B cell (primary cell): ENCODE measurements around the gene SHC4. TPM values are rescaled to one million over a fixed set of nuclear protein-coding genes. Genes with fewer than 3 reads are reported as not detected.

ENCODE experiments used
- ATAC-seq: fragments of 200-7000 bp; cut with Tn5 transposase; one replicate; pipeline ENCODE4 v1.10.0; 2021; ENCODE audit warnings: low read depth, mild to moderate bottlenecking, moderate number of reproducible peaks, moderate library complexity
- CTCF ChIA-PET: fragments of 350-600 bp; sonication (Branson Sonifier 250); formaldehyde crosslinking; loops from one replicate; lab custom pipeline; 2021; ENCODE audit warnings: antibody characterized with exemption, inconsistent platforms; lab: Charles Lee
- POLR2A ChIA-PET: fragments of 350-600 bp; sonication (Branson Sonifier 250); formaldehyde crosslinking; loops from one replicate; lab custom pipeline; 2021; ENCODE audit warnings: antibody characterized with exemption; lab: Charles Lee
- DNase-seq: peaks from one replicate; pipeline ENCODE4 v3.0.0; 2013
- H2AFZ ChIP-seq: 2 replicates; pipeline ENCODE4 v1.6.1; 2012; ENCODE audit warnings: mild to moderate bottlenecking, low read depth, low read length; ENCODE audit not compliant: insufficient read depth, poor library complexity, severe bottlenecking
- H3K27ac ChIP-seq, 2 donors: 1 replicate in 1 of 2; 2 replicates in 1 of 2; pipeline ENCODE4 v1.5.1; 2012 to 2013; ENCODE audit warnings: low read length in 2 of 2, mild to moderate bottlenecking in 2 of 2, moderate library complexity in 1 of 2
- H3K27me3 ChIP-seq, 4 experiments: fragments of 200-600 bp in 1 of 4; sonication (generic) in 1 of 4; replicated peaks in 1 of 4; 1 replicate in 2 of 4; 2 replicates in 2 of 4; pipeline versions ENCODE4 v1.6.1 to v1.7.0; 2013 to 2016; ENCODE audit warnings: low read length in 3 of 4, mild to moderate bottlenecking in 2 of 4, mixed read lengths in 1 of 4, moderate library complexity in 1 of 4; ENCODE audit not compliant: insufficient read depth in 4 of 4, control insufficient read depth in 3 of 4; ENCODE audit errors: control extremely low read depth in 1 of 4
- H3K36me3 ChIP-seq, 2 experiments: replicated peaks in 1 of 2; 1 replicate in 1 of 2; 2 replicates in 1 of 2; pipeline versions ENCODE4 v1.6.1 to v1.7.1; 2013; ENCODE audit warnings: low read length in 1 of 2; ENCODE audit not compliant: insufficient read depth in 2 of 2, control insufficient read depth in 1 of 2; ENCODE audit errors: control extremely low read depth in 1 of 2, extremely low read depth in 1 of 2
- H3K4me1 ChIP-seq, 2 donors: fragments of 200-600 bp in 1 of 2; sonication (generic) in 1 of 2; 1 replicate in 1 of 2; 2 replicates in 1 of 2; pipeline versions ENCODE4 v1.5.1 to v1.6.1; 2013 to 2017; ENCODE audit warnings: low read length in 2 of 2; ENCODE audit not compliant: control insufficient read depth in 2 of 2, insufficient read depth in 2 of 2
- H3K4me2 ChIP-seq: replicated peaks from 2 replicates; pipeline ENCODE3; 2012; ENCODE audit warnings: mild to moderate bottlenecking, low read depth, low read length; ENCODE audit not compliant: poor library complexity, severe bottlenecking
- H3K4me3 ChIP-seq, 5 experiments: fragments of 200-600 bp in 1 of 5; sonication (generic) in 1 of 5; 1 replicate in 3 of 5; 2 replicates in 2 of 5; pipeline versions ENCODE4 v1.5.1 to v1.7.0; 2011 to 2016; ENCODE audit warnings: low read length in 4 of 5, mild to moderate bottlenecking in 4 of 5, low read depth in 2 of 5, control low read depth in 1 of 5, moderate library complexity in 1 of 5; ENCODE audit not compliant: insufficient read depth in 1 of 5; ENCODE audit errors: control extremely low read depth in 1 of 5, extremely low read depth in 1 of 5
- H3K79me2 ChIP-seq: fragments of 200-600 bp; sonication (generic); one replicate; pipeline ENCODE4 v1.6.0; 2016; ENCODE audit warnings: low read length; ENCODE audit not compliant: control insufficient read depth, insufficient read depth
- H3K9ac ChIP-seq: fragments of 200-600 bp; sonication (generic); 2 replicates; pipeline ENCODE4 v1.6.1; 2017; ENCODE audit warnings: mild to moderate bottlenecking, low read length, moderate library complexity
- H3K9me3 ChIP-seq, 3 donors: one replicate each; pipeline versions ENCODE4 v1.6.1 to v1.7.1; 2013; ENCODE audit warnings: low read length in 2 of 3; ENCODE audit not compliant: control insufficient read depth in 2 of 3, insufficient read depth in 1 of 3; ENCODE audit errors: control extremely low read depth in 1 of 3
- H4K20me1 ChIP-seq: 2 replicates; pipeline ENCODE4 v1.6.0; 2012; ENCODE audit warnings: mild to moderate bottlenecking, low read length; ENCODE audit not compliant: insufficient read depth, control insufficient read depth, poor library complexity, severe bottlenecking
- H3K27ac Mint-ChIP-seq: one replicate; pipeline ENCODE4 v1.8.0; 2021; ENCODE audit warnings: mixed read lengths
- H3K27me3 Mint-ChIP-seq: one replicate; pipeline ENCODE4 v1.8.0; 2021; ENCODE audit warnings: mixed read lengths
- H3K4me1 Mint-ChIP-seq: one replicate; pipeline ENCODE4 v1.8.0; 2021; ENCODE audit warnings: mixed read lengths
- H3K4me3 Mint-ChIP-seq: one replicate; pipeline ENCODE4 v1.8.0; 2021; ENCODE audit warnings: mixed read lengths
- H3K9me3 Mint-ChIP-seq: one replicate; pipeline ENCODE4 v1.8.0; 2022; ENCODE audit warnings: mixed read lengths; ENCODE audit not compliant: insufficient read depth
- CTCF ChIP-seq: fragments of 200-600 bp; IDR thresholded peaks from one replicate; pipeline ENCODE4 v1.8.0; 2022; ENCODE audit warnings: antibody characterized with exemption, mild to moderate bottlenecking
- EZH2 ChIP-seq: IDR thresholded peaks from 2 replicates; pipeline ENCODE4 v1.6.1; 2012; ENCODE audit warnings: borderline replicate concordance, low read depth, mild to moderate bottlenecking, moderate library complexity, low read length; ENCODE audit not compliant: insufficient read depth, poor library complexity, severe bottlenecking
- WGBS: methylation state at CpG from one replicate; pipeline ENCODE4 v1.1.5; 2013; ENCODE audit warnings: missing lambda C conversion rate; ENCODE audit not compliant: insufficient coverage; 5-methylcytosine and 5-hydroxymethylcytosine counted together
- intact Hi-C: fragments of 100-400 bp; cut with micrococcal nuclease; formaldehyde crosslinking; loops from one replicate; pipeline ENCODE4 v1.10.0; 2022
- polyA plus RNA-seq: library from polyadenylated mRNA; depleted of rRNA; stranded (reverse); fragments of >200 nt; gene quantifications from 2 replicates; pipeline ENCODE4 v1.2.3, GENCODE V29; 2012
- total RNA-seq, 2 donors: library from RNA; stranded (reverse); fragments of 120-200 nt in 1 of 2; gene quantifications; 1 replicate in 1 of 2; 2 replicates in 1 of 2; pipeline versions ENCODE4 v1.2.3 to v1.2.4, GENCODE V29; 2013 to 2022

The SHC4 gene
- total and polyA plus RNA-seq, 2 donors (not counting 1 experiment from before 2014, with no cell fraction given): 0.04 to 0.69 TPM

- H3K27ac Mint-ChIP-seq: no peak overlapping the region
- DNase-seq: no peak
- TF ChIP-seq EZH2 (no peak), CTCF (no peak)
- ATAC-seq: no peak
- Histone ChIP-seq H3K4me2 (no peak overlapping the region), H3K79me2 (peaks cover 5% of the 10 kb centered on the region), H3K27me3 (peaks cover 0 to 7% (median 0%) of the 10 kb centered on the region in 4 experiments), H2AFZ (no peak overlapping the region), H3K4me1 (peaks cover 10 to 15% of the 10 kb centered on the region in 2 donors), H4K20me1 (no peaks in the 10 kb centered on the region), H3K9me3 (no peaks in the 10 kb centered on the region), H3K36me3 (no peaks in the 10 kb centered on the region), H3K27ac (no peak overlapping the region), H3K4me3 (no peak overlapping the region), H3K9ac (no peak overlapping the region)
- ChIA-PET CTCF (no interaction called here), POLR2A (no interaction called here)
- intact Hi-C loops: loop anchor here (5.0 to 10.0 kb wide), 2 partner anchors 637 to 1871 kb away; partner anchors contain the start of genes MYEF2 and TRPM7
- no peak overlapping the region for H3K4me3 Mint-ChIP-seq
- no CpG with 5 or more reads among the region's 2 CpGs for WGBS
- H3K9me3 Mint-ChIP-seq: no peaks in the 10 kb centered on the region
- H3K27me3 Mint-ChIP-seq: peaks cover 4% of the 10 kb centered on the region
- H3K4me1 Mint-ChIP-seq: peaks cover 16% of the 10 kb centered on the region
Measured at GRCh38 chr15:48814286-48814685, 149.4 kb downstream of the SHC4 start.

GRCh38 chr15:48811325-48811958 lies 152.3 kb downstream of the SHC4 start:
- H3K4me3 ChIP-seq: peak overlapping the region; percentile 86 to 97 (median 94)
- ATAC-seq (no peak), DNase-seq (no peak)
- TF ChIP-seq CTCF: no peak
- no peak for TF ChIP-seq EZH2
- peak overlapping the region; percentile 95 for H3K4me3 Mint-ChIP-seq
- H3K36me3 ChIP-seq: no peaks in the 10 kb centered on the region
- peaks cover 10 to 15% of the 10 kb centered on the region in 2 donors for H3K4me1 ChIP-seq
- H3K9me3 Mint-ChIP-seq: no peaks in the 10 kb centered on the region
- peaks cover 0 to 7% (median 0%) of the 10 kb centered on the region in 4 experiments for H3K27me3 ChIP-seq
- no peaks in the 10 kb centered on the region for H4K20me1 ChIP-seq
- CTCF ChIA-PET: interaction anchor here (1.1 to 1.4 kb wide), 2 partner anchors 11 to 13 kb away, joined by 5 to 22 read pairs; no protein-coding TSS in a partner anchor
- peak overlapping the region; percentile 86 for H3K27ac Mint-ChIP-seq
- intact Hi-C loops: loop anchor here (1.0 to 10.0 kb wide), 9 partner anchors 17 to 1873 kb away; partner anchors contain the start of genes COPS2, DUT, EID1 and GABPB1
- peaks cover 4% of the 10 kb centered on the region for H3K27me3 Mint-ChIP-seq
- peaks cover 17% of the 10 kb centered on the region for H3K79me2 ChIP-seq
- POLR2A ChIA-PET: interaction anchor here (1.0 kb wide), 1 partner anchor 66 kb away, joined by 8 read pairs; the partner anchor contains the start of gene EID1
- 1% methylated on average over 16 of the region's 25 CpGs for WGBS
- peaks cover 24% of the 10 kb centered on the region for H3K4me1 Mint-ChIP-seq
- peak overlapping the region; percentile 83 for H3K9ac ChIP-seq
- peak overlapping the region in 1 of 2 donors; percentile 34 for H3K27ac ChIP-seq
- H3K4me2 ChIP-seq: peak overlapping the region; percentile 88
- no peaks in the 10 kb centered on the region for H3K9me3 ChIP-seq
- peak overlapping the region; percentile 86 for H2AFZ ChIP-seq
